Measurements from ENCODE around the gene TACC3.

The TACC3 gene

DNA sequence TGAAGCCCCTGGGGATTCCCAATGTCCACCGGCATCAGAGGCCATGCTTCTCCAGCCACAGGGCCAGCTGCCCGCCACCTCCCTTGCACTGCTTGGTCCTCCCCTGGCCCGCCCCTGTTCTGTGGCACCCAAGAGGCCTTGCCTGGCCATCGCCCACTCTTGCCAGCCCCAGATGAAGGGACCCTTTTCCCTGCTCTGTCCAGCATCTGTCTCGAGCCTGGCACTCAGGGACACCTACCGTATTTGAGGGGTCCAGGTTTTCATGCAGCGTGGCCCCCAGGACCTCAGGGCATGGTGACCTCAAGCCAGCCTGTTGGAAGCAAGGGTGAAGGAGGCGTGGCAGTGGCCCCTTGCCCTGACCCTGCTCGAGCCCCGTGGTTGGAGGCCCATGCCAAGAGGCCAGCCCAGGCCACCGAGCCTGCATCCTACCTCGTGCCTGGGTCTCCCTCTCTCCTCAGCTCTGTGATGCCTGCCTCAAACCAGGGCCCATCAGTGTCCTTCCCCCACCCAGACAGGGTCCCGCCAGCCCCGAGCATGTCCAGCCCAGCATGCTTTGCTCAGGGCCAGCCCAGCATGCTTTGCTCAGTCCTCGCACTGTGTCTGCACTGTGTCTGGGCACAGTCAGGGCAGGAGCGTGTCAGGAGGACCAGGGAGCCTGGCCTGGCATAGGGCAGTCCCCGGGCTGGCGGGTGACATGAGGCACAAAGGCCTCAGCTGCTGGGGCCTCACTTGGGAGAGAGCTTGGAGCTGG lies 57.5 kb downstream of the TACC3 start:
- no peak for DNase-seq

DNA sequence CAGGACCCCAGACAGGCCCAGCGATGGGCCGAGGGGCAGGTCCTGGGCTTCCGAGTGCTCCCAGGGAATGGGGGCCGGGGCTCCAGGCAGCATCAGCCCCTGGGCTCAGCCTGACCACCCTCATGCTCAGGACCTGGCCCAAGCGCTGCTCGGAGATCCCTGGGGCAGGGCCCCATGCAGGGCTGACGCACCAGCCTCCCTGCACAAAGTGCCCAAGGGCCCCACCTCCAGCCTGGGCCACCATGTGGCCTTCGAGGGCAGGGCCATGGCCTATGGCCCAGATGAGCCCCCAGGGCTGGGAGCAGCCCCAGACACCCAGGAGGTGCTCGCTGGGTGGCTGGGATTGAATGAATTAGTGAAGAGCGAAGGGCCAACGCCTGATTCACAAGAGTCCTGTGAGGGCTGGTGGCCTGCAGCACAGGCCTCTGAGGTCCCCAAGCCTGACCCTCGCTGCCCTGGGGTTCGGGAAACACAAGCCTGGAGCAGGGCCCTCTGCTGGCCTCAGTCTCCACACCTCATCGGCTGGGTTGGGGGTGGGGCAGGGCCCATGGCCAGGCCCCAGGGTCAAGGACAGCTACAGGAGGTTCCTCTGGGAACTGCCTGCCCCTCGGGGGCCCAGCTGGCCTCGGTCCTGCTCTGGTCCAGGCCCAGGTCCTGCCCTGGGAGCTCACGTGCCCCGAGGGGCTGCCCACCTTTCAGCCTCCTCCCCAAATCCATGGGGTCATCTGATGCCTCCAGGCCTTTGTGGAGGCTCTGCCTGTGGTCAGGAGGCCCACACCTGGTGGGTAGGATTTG lies 58.5 kb downstream of the TACC3 start:
- no peak for DNase-seq

DNA sequence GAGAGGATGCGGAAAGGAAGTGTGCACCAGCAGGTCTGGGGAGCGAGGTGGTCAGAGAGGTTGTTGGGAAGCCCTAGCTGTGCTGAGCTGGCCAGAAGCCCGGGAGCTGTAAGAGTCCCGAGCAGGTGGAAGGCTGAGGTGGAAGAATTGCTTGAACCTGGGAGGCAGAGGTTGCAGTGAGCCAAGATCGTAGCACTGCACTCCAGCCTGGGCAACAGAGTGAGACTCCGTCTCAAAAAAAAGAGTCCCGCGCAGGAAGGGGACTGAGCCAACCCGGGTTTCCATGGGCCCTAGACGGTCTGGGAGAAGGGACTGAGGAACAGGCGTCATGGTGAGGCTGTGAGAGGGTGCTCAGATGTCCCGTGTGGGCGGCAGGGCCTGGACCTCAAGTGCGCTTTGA lies 59.1 kb downstream of the TACC3 start:
- no peak for DNase-seq

DNA sequence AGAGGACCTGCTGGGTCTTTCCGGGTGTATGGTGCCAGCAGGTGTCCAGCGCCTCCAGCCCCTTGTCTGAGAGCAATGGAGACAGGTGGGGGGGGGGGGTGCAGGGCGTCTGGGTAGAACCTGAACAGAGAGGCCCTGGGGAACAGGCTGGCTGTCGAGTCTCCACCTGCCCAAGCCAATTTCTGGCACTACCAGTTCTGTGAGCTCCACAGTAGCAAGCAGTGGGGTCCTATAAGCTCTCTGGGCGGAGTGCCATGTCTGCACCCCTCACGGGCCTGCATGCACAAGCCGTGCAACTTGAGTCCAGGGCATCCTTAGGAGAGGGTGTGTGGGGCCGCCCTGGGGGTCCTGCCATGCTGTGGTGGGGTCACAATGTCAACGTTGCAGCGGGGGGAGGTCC lies 61.7 kb downstream of the TACC3 start:
- no peak for DNase-seq

DNA sequence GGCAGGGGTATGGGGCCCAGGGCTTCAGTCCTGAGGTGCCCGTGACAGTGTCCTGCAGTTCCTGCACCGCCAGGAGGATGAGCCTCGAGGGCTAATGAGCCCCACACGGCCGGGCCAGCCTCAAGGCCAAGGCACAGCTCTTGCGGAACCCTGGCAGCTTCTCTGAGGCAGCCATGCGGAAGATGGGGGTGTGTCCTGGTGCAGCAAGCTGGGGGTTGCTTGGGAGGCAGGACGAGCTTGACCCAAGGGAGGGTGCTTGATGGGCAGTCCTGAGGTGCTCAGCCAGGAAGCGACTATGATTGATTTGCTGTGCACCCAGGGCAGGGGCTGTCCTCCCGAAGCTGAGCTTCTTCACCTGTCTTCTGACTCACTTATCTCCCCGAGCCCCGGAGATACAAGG lies 62.6 kb downstream of the TACC3 start:
- no peak for DNase-seq

DNA sequence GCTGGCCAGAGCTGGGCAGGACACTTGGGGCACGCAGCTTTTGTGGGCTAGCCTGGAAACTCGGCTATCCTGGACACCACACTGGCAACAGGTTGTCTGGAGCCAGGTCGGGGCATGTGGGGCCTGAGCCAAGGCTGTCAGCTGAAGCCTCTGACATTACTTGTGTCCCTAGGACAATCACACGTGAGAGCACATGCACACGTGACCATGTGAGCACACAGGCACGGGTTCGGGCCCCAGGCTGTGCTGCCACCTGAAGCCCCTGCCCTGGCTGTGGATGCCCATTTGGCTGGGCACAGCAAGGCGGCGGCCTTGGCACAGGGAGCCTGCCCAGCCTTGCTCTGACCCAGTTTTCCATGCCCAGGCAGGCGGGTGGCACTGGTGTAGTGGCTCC lies 63.1 kb downstream of the TACC3 start:
- DNase-seq, result no peak

DNA sequence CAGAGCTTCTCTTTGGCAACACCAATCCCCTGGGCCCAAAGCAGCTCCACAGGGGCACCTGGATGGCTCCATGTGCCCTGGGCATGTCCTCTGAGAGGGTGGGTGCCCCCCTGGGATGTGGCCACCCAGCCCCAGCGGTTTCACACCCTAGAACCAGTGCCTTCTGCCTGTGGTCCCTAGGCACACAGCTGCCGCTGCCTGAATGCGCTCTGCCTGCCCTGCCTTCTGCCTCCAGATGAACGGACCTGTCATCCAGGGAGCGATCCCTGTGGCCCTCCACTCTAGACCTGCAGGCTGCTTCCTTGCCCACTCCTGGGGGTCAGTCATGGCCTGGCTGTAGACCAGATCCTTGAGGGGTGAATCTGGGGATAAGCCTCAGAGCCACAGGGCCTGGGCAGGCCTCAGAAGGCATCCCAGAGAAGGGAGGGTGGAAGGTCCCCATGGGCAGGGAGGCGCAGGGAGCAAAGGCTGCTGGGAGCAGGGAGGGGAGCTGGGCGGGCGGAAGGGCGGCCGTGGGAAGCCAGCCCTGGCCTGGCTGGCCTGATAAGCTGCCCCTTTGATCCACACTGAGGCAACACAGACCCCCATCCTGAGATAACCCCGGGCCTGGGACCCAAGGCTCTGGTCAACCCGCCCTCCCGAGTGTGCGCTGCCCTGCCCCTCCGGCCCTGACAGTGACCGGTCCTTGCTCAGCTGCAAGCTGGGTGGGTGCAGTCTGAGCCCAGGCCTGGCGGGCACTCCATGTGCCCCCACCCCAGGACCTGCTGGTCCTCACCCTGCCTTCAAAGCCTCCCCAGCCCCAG lies 63.7 kb downstream of the TACC3 start:
- DNase-seq, result no peak

DNA sequence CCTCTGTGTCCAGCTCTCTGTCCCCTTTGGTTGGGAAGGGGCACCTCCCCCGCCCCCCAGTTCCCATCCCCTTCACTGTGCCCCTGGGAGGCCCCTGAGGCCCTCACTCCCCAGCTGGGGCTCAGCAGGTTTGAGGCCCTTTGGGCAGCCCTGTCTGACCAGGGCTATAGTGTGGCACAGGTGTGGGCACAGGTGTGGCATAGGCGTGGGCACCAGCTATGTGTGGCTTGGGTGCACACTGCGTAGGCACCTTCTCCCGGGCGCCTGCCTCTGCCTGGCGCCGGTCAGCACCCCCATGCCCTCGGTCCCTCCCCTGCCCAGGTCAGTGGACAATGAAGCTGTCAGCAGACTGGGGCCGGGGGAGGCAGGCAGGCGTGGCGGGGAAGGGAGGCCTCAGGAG lies 64.3 kb downstream of the TACC3 start:
- no peak for DNase-seq

DNA sequence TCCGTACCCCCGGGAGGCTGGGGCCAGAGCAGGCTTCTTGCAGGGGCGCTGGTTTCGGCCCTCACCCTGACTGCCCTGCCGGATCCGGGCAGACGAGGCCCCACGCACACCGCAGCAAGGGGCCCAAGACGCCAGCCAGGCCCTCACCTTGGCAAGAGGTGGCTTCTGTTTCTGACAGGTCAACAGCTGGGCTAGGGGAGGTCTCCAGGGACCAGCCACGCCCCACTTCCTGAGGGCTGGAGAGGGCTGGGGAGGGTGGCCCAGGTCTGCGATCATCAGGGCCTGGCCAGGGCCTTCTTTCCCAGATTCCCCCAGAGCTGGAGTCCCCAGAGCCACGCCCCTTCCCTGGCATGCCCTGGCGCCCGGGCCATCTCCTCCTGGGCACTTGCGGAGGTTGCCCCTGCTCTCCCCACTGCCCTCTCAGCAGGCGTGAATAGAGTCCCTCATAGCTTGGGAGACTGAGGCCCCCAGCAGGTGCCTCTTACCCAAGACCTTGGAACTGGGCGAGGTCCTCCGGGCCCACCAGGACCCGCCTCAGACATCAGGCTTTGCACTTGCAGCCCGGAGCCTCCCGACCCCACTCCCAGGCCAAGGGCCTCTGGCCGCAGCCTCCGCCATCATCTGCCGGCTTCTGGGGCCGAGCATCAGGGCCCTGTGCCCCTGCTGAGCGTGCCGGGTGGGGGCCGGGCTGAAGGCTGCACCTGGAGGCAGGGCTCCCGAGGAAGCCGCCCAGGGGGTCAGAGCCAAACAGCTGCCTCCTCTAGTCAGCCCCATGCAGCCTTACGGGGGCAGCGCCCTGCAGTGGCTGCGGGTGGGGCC lies 65.4 kb downstream of the TACC3 start:
- DNase-seq, result no peak

DNA sequence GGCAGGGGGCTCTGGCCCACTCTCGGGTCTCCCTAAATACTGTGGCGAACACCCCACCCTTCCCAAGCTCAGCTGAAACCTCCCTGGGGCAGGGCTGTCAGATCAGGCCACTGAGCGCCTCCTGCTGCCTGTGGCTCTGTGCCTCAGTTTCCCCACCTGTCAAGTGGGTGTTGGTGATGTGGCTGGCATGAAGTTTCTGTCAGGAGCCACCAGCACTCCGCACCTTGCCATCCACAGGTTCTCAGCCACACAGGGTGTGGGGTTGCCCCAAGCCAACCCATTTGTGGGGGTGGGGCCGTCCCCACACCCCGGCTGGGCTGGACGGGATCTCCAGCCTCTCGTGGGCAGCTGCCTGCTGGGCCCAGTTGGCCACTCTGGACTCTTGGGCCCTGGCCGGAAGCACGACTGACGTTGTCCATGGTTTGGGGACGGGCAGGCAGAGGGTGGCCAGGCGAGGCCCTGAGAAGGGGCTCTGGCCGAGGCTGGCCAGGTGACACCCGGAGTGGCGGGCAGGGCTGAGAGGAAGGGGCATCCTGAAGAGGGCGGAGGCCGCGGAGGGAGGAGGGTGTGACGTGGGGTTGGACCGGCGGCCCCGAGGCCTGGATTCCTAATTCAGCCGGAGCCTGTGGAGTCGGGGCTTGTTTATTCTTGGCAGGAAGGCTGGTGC lies 66.2 kb downstream of the TACC3 start:
- DNase-seq, result no peak

DNA sequence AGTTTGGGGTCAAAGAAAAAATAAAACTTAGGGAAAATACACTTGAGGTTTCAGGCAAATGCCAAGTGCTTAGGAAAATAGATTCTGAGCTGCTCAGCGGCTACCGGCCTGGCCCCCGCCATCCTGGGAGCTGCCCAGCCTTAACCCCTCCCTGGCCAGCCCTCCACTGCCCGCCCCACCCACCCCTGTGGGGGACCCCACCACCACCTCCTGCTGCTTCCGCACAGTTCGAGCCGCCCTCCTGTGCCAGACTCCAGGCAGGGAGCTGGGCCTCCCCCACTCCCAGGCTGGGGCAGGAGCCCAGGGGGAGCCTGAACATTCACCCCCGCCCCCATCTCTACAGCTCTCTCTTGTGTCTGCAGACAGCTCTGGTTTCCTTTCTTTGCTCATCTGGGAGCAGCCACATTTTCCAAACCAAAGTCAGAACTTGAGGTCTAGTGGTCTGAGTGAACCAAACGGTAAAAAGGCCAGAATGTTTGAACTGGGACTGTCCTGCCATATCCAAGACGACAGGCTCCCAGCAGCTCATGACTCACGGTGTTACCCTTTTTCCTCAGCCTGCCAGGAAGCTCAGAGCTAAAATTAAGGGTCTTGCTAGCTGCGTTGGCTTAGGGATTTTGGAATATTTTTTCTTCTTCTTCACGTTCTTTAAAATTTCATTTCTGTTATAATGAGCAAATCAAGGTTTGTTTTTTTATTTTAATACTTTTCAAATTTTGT lies 67.1 kb downstream of the TACC3 start:
- no peak for DNase-seq

DNA sequence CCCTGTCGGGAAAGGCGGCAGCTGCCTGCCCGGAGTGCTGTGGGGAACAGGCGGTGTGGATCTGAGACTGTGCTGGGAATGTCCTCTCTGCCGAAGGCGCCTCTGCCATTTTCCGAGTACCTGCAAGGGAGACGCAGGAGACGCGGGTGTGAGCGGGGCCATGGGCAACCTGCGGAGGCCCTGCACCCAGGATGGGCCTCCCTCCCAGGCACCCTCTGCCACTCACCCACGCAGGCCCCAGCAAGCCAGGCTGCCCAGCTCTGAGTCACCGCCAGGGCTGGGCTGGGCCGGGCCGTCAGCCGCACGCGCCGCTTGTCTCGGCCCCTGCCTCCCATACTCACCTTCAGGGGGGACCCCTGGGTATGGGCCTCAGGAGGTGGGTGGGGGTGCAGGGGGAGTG lies 68.2 kb downstream of the TACC3 start:
- DNase-seq, result no peak

DNA sequence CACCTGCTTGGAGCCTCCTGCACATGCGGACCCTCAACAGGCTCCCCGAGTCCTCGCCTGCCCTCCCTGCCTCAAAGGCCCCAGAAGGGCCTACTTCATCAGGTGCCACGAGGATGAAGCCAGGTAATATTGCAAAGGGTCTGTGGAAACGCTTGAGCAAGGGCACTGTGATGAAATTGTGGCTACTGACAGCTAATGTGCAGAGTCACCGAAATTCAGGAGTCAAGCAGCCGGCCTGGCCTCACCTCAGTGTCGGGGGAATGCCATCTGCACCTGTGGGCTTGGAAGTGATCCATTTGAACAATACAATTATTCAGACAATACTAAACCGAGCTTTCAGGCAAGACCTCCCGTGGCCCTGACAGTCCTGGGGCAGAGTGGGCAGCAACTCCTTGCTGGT lies 68.7 kb downstream of the TACC3 start:
- DNase-seq, result no peak

DNA sequence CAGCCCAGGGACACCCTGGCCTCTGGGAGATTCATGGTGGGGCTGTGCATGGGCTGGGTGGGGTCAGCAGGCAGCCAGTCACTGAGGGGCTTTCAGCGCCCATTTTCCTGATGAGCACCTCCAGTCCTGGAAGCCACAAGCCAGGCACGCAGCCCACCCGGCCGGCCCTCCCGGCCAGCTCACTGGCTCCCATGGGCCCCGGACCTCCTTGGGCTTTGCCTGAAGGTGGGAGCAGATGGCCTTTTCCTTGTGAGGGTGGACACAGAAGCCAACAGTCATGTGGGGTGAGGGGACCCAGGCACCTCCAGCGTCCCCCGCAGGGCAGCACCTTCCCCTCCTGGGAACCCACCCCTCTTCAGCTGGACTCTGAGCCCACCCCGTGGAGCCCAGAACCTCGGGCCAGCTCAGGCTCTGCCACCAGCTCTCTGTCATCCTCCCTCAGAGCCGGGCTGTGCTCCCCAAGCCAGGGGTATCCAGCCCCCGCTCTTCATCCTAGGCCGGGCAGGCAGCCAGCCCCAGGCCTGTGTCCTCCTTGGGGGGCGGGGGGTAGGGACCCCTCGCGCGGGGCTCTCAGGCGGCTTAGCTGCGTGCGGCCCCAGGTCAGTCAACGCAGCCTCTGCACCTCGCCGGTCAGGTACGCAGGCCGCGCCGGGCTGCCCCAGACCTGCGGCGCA lies 71.0 kb downstream of the TACC3 start:
- DNase-seq, result no peak

DNA sequence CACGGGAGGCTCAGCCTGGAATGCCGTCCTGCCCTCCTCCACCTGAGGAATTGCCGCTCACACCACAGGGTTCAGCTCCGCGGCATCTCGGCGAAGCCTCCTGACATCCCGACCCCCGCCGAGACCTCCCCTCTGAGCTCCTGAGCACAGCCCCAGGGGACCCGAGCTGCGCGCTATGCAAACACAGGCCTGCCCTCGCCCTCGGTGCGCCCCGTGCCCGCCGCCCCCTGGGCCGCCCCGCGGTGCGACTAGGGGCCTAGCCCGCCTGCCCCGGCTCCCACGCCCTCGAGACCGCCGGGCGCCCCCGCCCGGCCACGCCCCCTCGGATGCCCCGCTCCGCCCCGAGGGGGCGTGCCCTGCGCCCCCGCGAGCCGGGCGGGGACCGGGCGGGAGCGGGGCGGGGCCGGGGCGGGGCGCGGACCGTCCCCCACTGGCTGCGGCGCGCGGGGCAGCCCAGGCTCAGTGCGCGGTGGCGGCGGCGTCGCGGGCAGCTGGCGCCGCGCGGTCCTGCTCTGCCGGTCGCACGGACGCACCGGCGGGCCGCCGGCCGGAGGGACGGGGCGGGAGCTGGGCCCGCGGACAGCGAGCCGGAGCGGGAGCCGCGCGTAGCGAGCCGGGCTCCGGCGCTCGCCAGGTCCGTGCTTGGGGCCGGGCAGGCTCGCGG lies 71.6 kb downstream of the TACC3 start, which contains the start of gene FGFR3:
Gene FGFR3 (plus strand): TSS at position 462 of the 664 bp plus-strand sequence. CDS start 642 bp downstream, outside the sequence.
- peak; percentile 44 for DNase-seq

DNA sequence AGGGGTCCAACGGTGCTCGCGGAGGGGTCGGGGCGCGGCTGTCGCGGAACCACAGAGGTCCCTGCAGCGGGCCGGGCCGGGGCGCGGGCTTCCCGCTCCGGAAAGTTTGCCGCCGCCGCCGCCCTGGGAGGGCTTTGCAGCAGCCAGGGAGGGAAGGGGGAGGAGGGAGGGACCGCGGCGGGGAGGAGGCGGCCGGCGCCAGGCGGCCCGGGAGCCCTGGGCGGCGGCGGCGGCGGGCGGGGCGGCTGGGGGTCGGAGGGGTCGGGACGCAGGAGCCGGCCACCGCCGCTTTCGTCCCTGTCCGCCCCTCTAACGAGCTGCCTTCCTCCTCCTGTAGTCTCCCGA lies 72.1 kb downstream of the TACC3 start:
- peak; percentile 37 for DNase-seq

DNA sequence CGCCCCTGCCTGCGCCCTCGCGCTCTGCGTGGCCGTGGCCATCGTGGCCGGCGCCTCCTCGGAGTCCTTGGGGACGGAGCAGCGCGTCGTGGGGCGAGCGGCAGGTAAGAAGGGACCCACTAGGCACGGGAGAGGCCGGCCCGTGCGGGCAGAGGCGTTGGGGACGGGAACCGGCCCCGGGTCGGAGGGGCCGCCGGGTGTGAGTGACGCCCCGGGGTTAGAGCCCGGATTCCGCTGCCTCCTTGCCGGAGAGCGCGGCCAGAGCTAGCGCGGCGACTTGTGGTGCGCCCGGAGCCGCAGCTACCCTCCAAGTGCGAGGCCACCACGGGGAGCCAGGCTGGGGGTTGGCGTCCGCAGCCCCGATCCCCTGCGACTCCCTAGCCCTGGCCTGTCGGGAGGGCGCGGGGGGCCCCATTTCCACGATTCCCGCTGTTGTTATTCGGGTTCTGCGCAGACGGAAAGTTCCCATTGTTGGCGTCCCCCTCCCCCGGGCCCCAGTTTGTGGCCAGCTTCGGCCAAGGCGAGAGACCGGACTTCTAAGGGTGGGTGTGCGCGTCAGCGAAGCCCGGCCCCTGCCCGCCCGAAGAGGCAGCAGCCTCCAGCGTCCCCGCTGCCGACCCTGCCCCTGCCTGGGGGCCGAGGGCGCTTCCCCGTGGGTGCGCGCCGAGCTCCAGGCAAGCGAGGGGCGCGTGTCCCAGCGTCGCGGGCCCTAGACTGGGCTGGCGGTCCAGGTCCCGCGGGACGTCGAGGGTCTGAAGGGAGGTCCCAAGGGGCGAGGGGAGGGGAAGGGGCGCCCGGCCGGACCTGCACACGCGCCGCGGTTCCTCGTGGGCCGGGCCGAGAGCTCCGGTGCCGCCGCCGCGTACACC lies 72.9 kb downstream of the TACC3 start:
- no peak for DNase-seq
